ENCODE data around the gene SMG6.

DNA sequence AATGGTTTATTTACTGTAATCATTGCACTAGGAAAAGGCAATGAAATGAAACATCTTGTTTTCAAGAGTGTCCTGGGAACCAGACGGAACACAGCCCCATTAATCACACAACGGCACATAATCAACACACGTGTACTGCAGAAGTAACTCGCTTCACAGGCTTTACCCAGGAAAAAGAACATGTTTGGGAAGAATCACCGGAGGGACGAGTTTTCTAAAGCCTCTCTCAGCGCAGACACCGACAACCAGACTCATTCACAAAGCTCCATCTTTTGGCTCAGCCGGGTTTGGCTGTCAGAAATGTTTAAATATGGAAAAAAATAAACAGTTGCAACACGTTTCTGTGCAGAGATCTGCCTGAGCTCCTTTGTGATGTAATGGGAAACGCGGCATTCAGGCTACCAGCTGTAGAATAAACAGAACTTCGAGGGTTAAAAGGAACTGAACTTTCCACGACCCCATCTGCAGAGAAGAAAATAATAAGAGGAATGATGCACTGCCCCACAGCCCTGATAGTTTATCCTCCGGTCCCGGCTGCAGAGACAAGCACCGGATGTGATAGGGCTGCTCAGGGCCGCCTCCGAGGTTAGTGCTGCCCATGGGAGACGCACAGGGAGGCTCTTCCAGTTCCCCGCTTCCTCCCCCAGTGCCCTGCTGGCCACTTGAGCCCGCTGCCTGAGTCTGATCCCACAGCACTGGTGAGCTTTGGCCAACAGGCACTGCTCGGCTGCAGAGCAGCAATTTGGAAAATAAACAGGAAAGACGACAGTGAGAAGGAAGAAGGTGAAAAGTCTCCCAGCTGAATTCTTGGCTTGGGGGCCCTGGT is 128.9 kb downstream of the SMG6 start:
- TF ChIP-seq EP300 (IDR thresholded peaks at IDR 0.05; ENCODE audit: borderline replicate concordance in 1 of 2, low read depth in 1 of 2, low read length in 1 of 2) = peak in 1 of 2 experiments; percentile 58; a peak in 2 of 4 replicates
- TF ChIP-seq, protein P1, sequence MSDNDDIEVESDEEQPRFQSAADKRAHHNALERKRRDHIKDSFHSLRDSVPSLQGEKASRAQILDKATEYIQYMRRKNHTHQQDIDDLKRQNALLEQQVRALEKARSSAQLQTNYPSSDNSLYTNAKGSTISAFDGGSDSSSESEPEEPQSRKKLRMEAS (IDR thresholded peaks at IDR 0.05; ENCODE audit: low read depth) = no peak
- TF ChIP-seq POLR2AphosphoS5 (IDR thresholded peaks at IDR 0.05; ENCODE audit: low read depth, low read length) = peak; percentile 33; the same call in 1 of the 2 replicates
